Mesenchymal stem cell (in vitro differentiated cells and primary cell): ENCODE data around the gene CDYL.

Source experiments
- DNase-seq: peaks from one replicate; pipeline ENCODE4 v3.0.0-alpha.2; 2013
- H2AFZ ChIP-seq: one replicate; pipeline ENCODE4 v1.6.1; 2013; ENCODE audit warnings: low read depth, mild to moderate bottlenecking, control low read depth, inconsistent platforms, low read length, moderate library complexity
- H2AK5ac ChIP-seq: 2 replicates; pipeline ENCODE4 v1.6.1; 2013; ENCODE audit warnings: low read length, moderate library complexity, mild to moderate bottlenecking, inconsistent platforms; ENCODE audit not compliant: severe bottlenecking
- H2BK120ac ChIP-seq: one replicate; pipeline ENCODE4 v1.6.1; 2013; ENCODE audit warnings: low read depth, mild to moderate bottlenecking, inconsistent platforms, low read length, moderate library complexity
- H2BK12ac ChIP-seq, 2 experiments: one replicate each; pipeline ENCODE4 v1.6.1; 2013; ENCODE audit warnings: inconsistent platforms in 2 of 2, low read length in 2 of 2, mild to moderate bottlenecking in 2 of 2, moderate library complexity in 2 of 2, control low read depth in 1 of 2
- H2BK15ac ChIP-seq: one replicate; pipeline ENCODE4 v1.6.1; 2013; ENCODE audit warnings: mild to moderate bottlenecking, low read depth, inconsistent platforms; ENCODE audit not compliant: poor library complexity, severe bottlenecking
- H2BK5ac ChIP-seq: 2 replicates; pipeline ENCODE4 v1.6.1; 2013; ENCODE audit warnings: low read depth, mild to moderate bottlenecking, low read length, control low read depth, inconsistent platforms; ENCODE audit not compliant: poor library complexity, severe bottlenecking
- H3K14ac ChIP-seq, 2 experiments: one replicate each; pipeline ENCODE4 v1.6.1; 2013; ENCODE audit warnings: inconsistent platforms in 2 of 2, low read length in 2 of 2, control low read depth in 1 of 2, mild to moderate bottlenecking in 1 of 2, moderate library complexity in 1 of 2
- H3K18ac ChIP-seq, 2 experiments: one replicate each; pipeline ENCODE4 v1.6.1; 2013; ENCODE audit warnings: inconsistent platforms in 2 of 2, low read length in 2 of 2, control low read depth in 1 of 2, low read depth in 1 of 2, mild to moderate bottlenecking in 1 of 2
- H3K23ac ChIP-seq, 2 experiments: one replicate each; pipeline ENCODE4 v1.6.1; 2013; ENCODE audit warnings: inconsistent platforms in 2 of 2, low read length in 2 of 2, mild to moderate bottlenecking in 2 of 2, moderate library complexity in 2 of 2, control low read depth in 1 of 2
- H3K27ac ChIP-seq: 2 replicates; pipeline ENCODE4 v1.5.1; 2013; ENCODE audit warnings: mild to moderate bottlenecking, moderate library complexity, low read length, control low read depth, inconsistent platforms; ENCODE audit not compliant: poor library complexity, severe bottlenecking
- H3K27me3 ChIP-seq, 2 experiments: 2 replicates each; pipeline versions ENCODE4 v1.6.1 to v1.7.0; 2013; ENCODE audit warnings: low read length in 2 of 2, mild to moderate bottlenecking in 2 of 2, moderate library complexity in 2 of 2, control low read depth in 1 of 2, inconsistent platforms in 1 of 2; ENCODE audit not compliant: control insufficient read depth in 1 of 2, insufficient read depth in 1 of 2
- H3K36me3 ChIP-seq, 2 experiments: 2 replicates each; pipeline versions ENCODE4 v1.6.1 to v1.7.0; 2013; ENCODE audit warnings: low read length in 2 of 2, control low read depth in 1 of 2, inconsistent platforms in 1 of 2, low read depth in 1 of 2, mild to moderate bottlenecking in 1 of 2; ENCODE audit not compliant: insufficient read depth in 2 of 2, control insufficient read depth in 1 of 2
- H3K4ac ChIP-seq, 2 experiments: one replicate each; pipeline ENCODE4 v1.6.1; 2013; ENCODE audit warnings: inconsistent platforms in 2 of 2, low read length in 2 of 2, mild to moderate bottlenecking in 2 of 2, moderate library complexity in 2 of 2, control low read depth in 1 of 2, low read depth in 1 of 2
- H3K4me1 ChIP-seq: 2 replicates; pipeline ENCODE4 v1.6.1; 2013; ENCODE audit warnings: low read depth, low read length, control low read depth; ENCODE audit not compliant: control insufficient read depth, insufficient read depth
- H3K4me2 ChIP-seq: 2 replicates; pipeline ENCODE4 v1.6.1; 2013; ENCODE audit warnings: low read length, mild to moderate bottlenecking, inconsistent platforms; ENCODE audit not compliant: poor library complexity, severe bottlenecking
- H3K4me3 ChIP-seq, 2 experiments: 2 replicates each; pipeline versions ENCODE4 v1.5.1 to v1.7.0; 2013; ENCODE audit warnings: low read length in 2 of 2, mild to moderate bottlenecking in 2 of 2, control low read depth in 1 of 2, low read depth in 1 of 2; ENCODE audit not compliant: insufficient read depth in 1 of 2
- H3K79me1 ChIP-seq: replicated peaks from 2 replicates; pipeline ENCODE4 v1.6.1; 2013; ENCODE audit warnings: mild to moderate bottlenecking, control low read depth, low read length, inconsistent platforms; ENCODE audit not compliant: poor library complexity, severe bottlenecking
- H3K9ac ChIP-seq: 2 replicates; pipeline ENCODE4 v1.7.0; 2013; ENCODE audit warnings: mild to moderate bottlenecking, low read length, moderate library complexity
- H3K9me3 ChIP-seq: 2 replicates; pipeline ENCODE4 v1.7.0; 2013; ENCODE audit warnings: mild to moderate bottlenecking, low read length; ENCODE audit not compliant: control insufficient read depth
- H4K8ac ChIP-seq: one replicate; pipeline ENCODE4 v1.6.1; 2013; ENCODE audit warnings: inconsistent platforms, mild to moderate bottlenecking, low read length, moderate library complexity
- H4K91ac ChIP-seq: one replicate; pipeline ENCODE4 v1.6.1; 2013; ENCODE audit warnings: mild to moderate bottlenecking, low read length, inconsistent platforms
- WGBS: methylation state at CpG from one replicate; pipeline ENCODE4 v1.1.7; 2013; ENCODE audit warnings: mixed read lengths; 5-methylcytosine and 5-hydroxymethylcytosine counted together

Gene CDYL

DNA sequence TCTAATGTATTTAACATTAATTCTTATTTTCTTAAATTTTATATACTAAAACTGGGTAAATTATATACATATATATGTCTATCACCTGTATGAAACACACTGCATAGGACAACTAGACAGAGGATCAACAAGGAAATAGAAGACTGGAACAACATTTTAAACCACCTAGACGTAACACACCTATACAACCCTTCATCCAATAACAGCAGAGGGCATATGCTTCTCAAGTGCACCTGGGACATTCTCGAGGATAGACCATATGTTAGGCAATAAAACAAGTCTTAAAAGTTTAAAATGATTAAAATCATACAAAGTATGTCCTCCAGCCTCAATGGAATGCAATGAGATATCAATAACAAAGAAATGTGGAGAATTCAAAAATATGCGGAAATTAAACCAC is 182.4 kb downstream of the CDYL start:
- no peaks in the 10 kb centered on the region for H3K9me3 ChIP-seq
- no peak overlapping the region for H2BK12ac ChIP-seq
- H3K18ac ChIP-seq: no peak overlapping the region
- no peak overlapping the region for H3K27ac ChIP-seq
- 100% methylated on average over 1 of the region's 3 CpGs for WGBS
- H3K9ac ChIP-seq: no peak overlapping the region
- H3K36me3 ChIP-seq: peaks cover 12 to 27% of the 10 kb centered on the region in 2 experiments
- no peak overlapping the region for H3K4ac ChIP-seq
- no peaks in the 10 kb centered on the region for H3K27me3 ChIP-seq
- no peak overlapping the region for H3K4me2 ChIP-seq
- H2BK120ac ChIP-seq: no peak overlapping the region
- H4K91ac ChIP-seq: no peak overlapping the region
- no peak overlapping the region for H2AK5ac ChIP-seq
- no peak overlapping the region for H2AFZ ChIP-seq
- peaks cover 2% of the 10 kb centered on the region for H3K79me1 ChIP-seq
- no peak overlapping the region for H3K23ac ChIP-seq
- no peak overlapping the region for H3K14ac ChIP-seq
- H3K4me3 ChIP-seq: no peak overlapping the region
- H2BK5ac ChIP-seq: no peak overlapping the region
- H3K4me1 ChIP-seq: peaks cover 2% of the 10 kb centered on the region
- no peak overlapping the region for H4K8ac ChIP-seq
- no peak overlapping the region for H2BK15ac ChIP-seq
- DNase-seq: no peak

DNA sequence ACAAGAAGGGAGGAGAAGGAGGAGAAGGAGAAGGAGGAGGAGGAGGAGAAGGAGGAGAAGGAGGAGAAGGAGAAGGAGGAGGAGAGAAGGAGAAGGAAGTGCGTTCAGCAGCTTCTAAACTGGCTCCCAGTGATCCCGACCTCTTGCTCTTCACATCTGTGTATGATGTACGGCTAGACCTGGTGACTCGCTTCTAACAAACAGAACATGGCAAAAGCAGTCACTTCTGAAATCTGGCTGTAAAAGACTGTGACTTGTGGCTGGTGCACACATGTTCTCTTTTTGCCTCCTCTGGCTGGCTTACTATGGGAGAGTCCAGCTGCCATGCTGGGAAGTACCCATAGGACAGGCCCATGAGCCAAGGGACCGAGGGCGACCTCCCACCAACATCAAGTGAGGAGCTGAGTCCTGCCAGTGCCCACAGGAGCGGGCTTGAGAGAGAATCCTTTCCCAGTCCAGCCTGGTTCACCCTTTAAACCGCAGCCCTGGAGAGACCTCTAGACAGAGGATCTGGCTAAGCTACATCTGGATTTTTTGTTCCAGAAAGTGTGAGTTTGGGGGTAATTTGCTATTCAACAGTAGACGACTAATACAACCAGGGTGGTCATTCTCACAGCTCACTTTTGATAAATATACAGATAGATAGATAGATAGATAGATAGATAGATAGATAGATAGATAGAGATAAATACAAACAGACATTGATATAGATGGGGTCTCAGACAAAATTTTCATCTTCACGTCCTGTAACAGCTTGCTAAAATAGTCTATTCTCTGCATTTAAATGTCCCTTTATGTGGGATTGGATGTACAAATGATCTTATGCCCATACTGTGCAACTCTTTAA is 185.3 kb downstream of the CDYL start:
- peak overlapping the region in 1 of 2 experiments; percentile 41 for H2BK12ac ChIP-seq
- peak overlapping the region in 1 of 2 experiments; percentile 64 for H3K18ac ChIP-seq
- no peak overlapping the region for H3K14ac ChIP-seq
- no peak overlapping the region for H2BK120ac ChIP-seq
- H3K27ac ChIP-seq: no peak overlapping the region
- no peak overlapping the region for H2BK5ac ChIP-seq
- H3K36me3 ChIP-seq: peaks cover 1 to 5% of the 10 kb centered on the region in 2 experiments
- DNase-seq: peak; percentile 14
- H3K23ac ChIP-seq: no peak overlapping the region
- H3K4me1 ChIP-seq: peaks cover 3% of the 10 kb centered on the region
- H2AK5ac ChIP-seq: no peak overlapping the region
- no peak overlapping the region for H2AFZ ChIP-seq
- no peak overlapping the region for H4K91ac ChIP-seq
- peak overlapping the region; percentile 40 for H4K8ac ChIP-seq
- H3K27me3 ChIP-seq: no peaks in the 10 kb centered on the region
- H3K9ac ChIP-seq: no peak overlapping the region
- no peak overlapping the region for H3K4me3 ChIP-seq
- H3K4me2 ChIP-seq: no peak overlapping the region
- peak overlapping the region; percentile 3 for H2BK15ac ChIP-seq
- WGBS: 73% methylated on average over 7 of the region's 10 CpGs
- H3K79me1 ChIP-seq: no peaks in the 10 kb centered on the region
- H3K9me3 ChIP-seq: no peaks in the 10 kb centered on the region
- H3K4ac ChIP-seq: no peak overlapping the region

GRCh38 chr6:4962905-4963304 is 186.7 kb downstream of the CDYL start:
- no peak overlapping the region for H3K23ac ChIP-seq
- H3K4ac ChIP-seq: no peak overlapping the region
- peaks cover 0 to 2% of the 10 kb centered on the region in 2 experiments for H3K36me3 ChIP-seq
- no peak overlapping the region for H3K18ac ChIP-seq
- no peak overlapping the region for H4K8ac ChIP-seq
- H2BK120ac ChIP-seq: no peak overlapping the region
- no peaks in the 10 kb centered on the region for H3K27me3 ChIP-seq
- H3K9me3 ChIP-seq: no peaks in the 10 kb centered on the region
- H3K79me1 ChIP-seq: no peaks in the 10 kb centered on the region
- no peak overlapping the region for H2BK12ac ChIP-seq
- no peak overlapping the region for H3K27ac ChIP-seq
- H4K91ac ChIP-seq: no peak overlapping the region
- H2AFZ ChIP-seq: no peak overlapping the region
- H3K4me2 ChIP-seq: no peak overlapping the region
- peaks cover 3% of the 10 kb centered on the region for H3K4me1 ChIP-seq
- no peak overlapping the region for H3K14ac ChIP-seq
- no peak overlapping the region for H3K4me3 ChIP-seq
- no peak for DNase-seq
- no peak overlapping the region for H3K9ac ChIP-seq
- no peak overlapping the region for H2BK15ac ChIP-seq
- H2BK5ac ChIP-seq: no peak overlapping the region
- WGBS: no CpG with 5 or more reads among the region's 2 CpGs
- H2AK5ac ChIP-seq: no peak overlapping the region

DNA sequence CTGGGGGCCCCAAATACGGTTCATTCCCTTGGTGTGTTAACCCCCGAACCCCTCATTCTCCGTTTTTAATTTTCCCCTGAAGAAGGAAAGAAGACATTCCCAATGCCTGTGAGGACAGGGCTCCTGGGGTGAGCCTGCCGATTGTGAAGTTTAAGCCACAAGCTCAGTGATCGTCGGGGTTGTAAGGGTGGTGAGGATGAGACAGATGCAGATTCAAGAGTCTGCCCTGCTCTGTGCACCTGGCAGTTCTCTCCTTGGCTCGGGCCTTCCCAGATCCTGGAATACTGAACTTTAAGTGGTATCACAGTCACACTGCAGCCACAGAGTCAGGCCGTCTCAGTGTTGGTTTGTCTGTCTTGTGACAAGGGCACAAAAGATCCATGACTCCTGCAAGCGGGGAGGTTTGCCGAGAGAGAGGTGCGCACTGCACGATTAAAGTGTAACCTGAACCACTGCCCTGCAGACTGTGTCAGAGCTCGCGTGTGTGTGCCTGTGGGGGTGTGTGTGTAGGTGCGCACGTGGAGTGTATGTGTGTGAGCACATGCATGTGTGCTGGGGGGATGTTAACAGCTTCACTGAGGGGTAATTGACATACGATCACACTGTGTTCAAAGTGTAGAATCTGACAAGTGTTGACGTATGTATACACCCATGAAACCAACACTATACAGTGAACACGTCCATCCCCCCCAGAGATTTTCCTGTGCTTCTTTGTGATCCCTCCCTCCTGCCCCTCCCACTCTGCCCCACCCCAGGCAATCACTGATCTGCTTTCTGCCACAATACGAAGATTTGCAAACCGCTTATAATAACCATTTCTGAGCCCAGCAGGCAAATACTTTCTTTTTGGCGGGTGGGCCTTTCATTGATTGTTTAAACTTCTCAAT is 188.7 kb downstream of the CDYL start:
- Histone ChIP-seq H3K27ac (no peak overlapping the region), H2BK12ac (no peak overlapping the region), H3K9ac (no peak overlapping the region), H3K79me1 (no peaks in the 10 kb centered on the region), H3K23ac (no peak overlapping the region), H3K4ac (no peak overlapping the region), H4K8ac (no peak overlapping the region), H3K4me1 (peaks cover 3% of the 10 kb centered on the region), H2BK5ac (no peak overlapping the region), H3K18ac (no peak overlapping the region), H2BK120ac (no peak overlapping the region), H3K36me3 (no peaks in the 10 kb centered on the region), H3K27me3 (no peaks in the 10 kb centered on the region), H2AK5ac (no peak overlapping the region), H3K4me3 (no peak overlapping the region), H3K4me2 (no peak overlapping the region), H3K14ac (peak overlapping the region in 1 of 2 experiments; percentile 96), H4K91ac (peak overlapping the region; percentile 53), H2BK15ac (no peak overlapping the region), H2AFZ (no peak overlapping the region), H3K9me3 (no peaks in the 10 kb centered on the region)
- no peak for DNase-seq
- 92% methylated on average over 22 of the region's 22 CpGs for WGBS
